HepG2 (cell line): Measurements from ENCODE around the gene NECTIN2. TPM values are rescaled to one million over a fixed set of nuclear protein-coding genes. Genes with fewer than 3 reads are reported as not detected.

Experiments
- BRF2 ChIP-seq: sonication (generic); formaldehyde crosslinking; IDR thresholded peaks from 2 replicates; pipeline ENCODE4 v1.8.1; 2022; ENCODE audit warnings: mild to moderate bottlenecking, missing genetic modification reagents
- ESRRA ChIP-seq: sonication (generic); formaldehyde crosslinking; IDR thresholded peaks from 2 replicates; pipeline ENCODE4 v1.5.1; 2020; ENCODE audit warnings: mild to moderate bottlenecking, low read depth, missing genetic modification reagents
- ETV6 ChIP-seq: sonication (generic); formaldehyde crosslinking; conservative IDR thresholded peaks from 2 replicates; pipeline ENCODE4 v1.4.0; 2020; ENCODE audit warnings: missing genetic modification reagents
- GATAD2A ChIP-seq: IDR thresholded peaks from 2 replicates; pipeline ENCODE4 v1.6.1; 2016
- GMEB2 ChIP-seq: IDR thresholded peaks from 2 replicates; pipeline ENCODE4 v1.6.1; 2016; ENCODE audit warnings: missing biosample characterization, missing genetic modification reagents, low read depth
- JUND ChIP-seq: sonication (generic); formaldehyde crosslinking; IDR thresholded peaks from 2 replicates; pipeline ENCODE4 v1.8.0; 2022; ENCODE audit warnings: mild to moderate bottlenecking, missing genetic modification reagents
- MAF1 ChIP-seq: sonication (generic); formaldehyde crosslinking; IDR thresholded peaks from 2 replicates; pipeline ENCODE4 v1.5.0; 2020; ENCODE audit warnings: missing genetic modification reagents, borderline replicate concordance
- NFYB ChIP-seq: sonication (generic); formaldehyde crosslinking; IDR thresholded peaks from 2 replicates; pipeline ENCODE4 v1.4.0; 2020; ENCODE audit warnings: missing genetic modification reagents
- NR3C1 ChIP-seq: sonication (generic); formaldehyde crosslinking; IDR thresholded peaks from 2 replicates; pipeline ENCODE4 v1.4.0; 2020; ENCODE audit warnings: missing genetic modification reagents
- PITX1 ChIP-seq: sonication (generic); formaldehyde crosslinking; IDR thresholded peaks from 2 replicates; pipeline ENCODE4 v1.5.1; 2020; ENCODE audit warnings: mild to moderate bottlenecking, missing genetic modification reagents
- PREB ChIP-seq: sonication (generic); formaldehyde crosslinking; IDR thresholded peaks from 2 replicates; pipeline ENCODE4 v1.4.0; 2020; ENCODE audit warnings: missing genetic modification reagents
- RAD21 ChIP-seq: fragments of 450-650 bp; formaldehyde crosslinking; IDR thresholded peaks from 2 replicates; pipeline ENCODE4 v1.5.0; 2020; ENCODE audit warnings: mild to moderate bottlenecking
- SMYD3 ChIP-seq: sonication (generic); formaldehyde crosslinking; IDR thresholded peaks from 2 replicates; pipeline ENCODE4 v1.8.1; 2023; ENCODE audit warnings: mild to moderate bottlenecking, missing genetic modification reagents
- SP1 ChIP-seq, 2 experiments: fragments of 450-650 bp in 1 of 2; sonication (generic) in 1 of 2; formaldehyde crosslinking in 1 of 2; IDR thresholded peaks; 2 replicates each; pipeline versions ENCODE4 v1.4.0 to v1.6.1; 2016 to 2020; ENCODE audit warnings: missing genetic modification reagents in 1 of 2
- TFAP4 ChIP-seq: sonication (generic); IDR thresholded peaks from 2 replicates; pipeline ENCODE4 v1.6.1; 2016; ENCODE audit warnings: low read depth, borderline replicate concordance
- TFE3 ChIP-seq: IDR thresholded peaks from 2 replicates; pipeline ENCODE4 v1.6.1; 2016
- THAP8 ChIP-seq: sonication (generic); formaldehyde crosslinking; IDR thresholded peaks from 2 replicates; pipeline ENCODE4 v1.5.1; 2020; ENCODE audit warnings: missing genetic modification reagents, mild to moderate bottlenecking, borderline replicate concordance
- ZFP36L2 ChIP-seq: sonication (generic); formaldehyde crosslinking; IDR thresholded peaks from 2 replicates; pipeline ENCODE4 v1.4.0; 2020; ENCODE audit warnings: missing genetic modification reagents
- ZNF12 ChIP-seq: sonication (generic); formaldehyde crosslinking; IDR thresholded peaks from 2 replicates; pipeline ENCODE4 v1.5.0; 2020; ENCODE audit warnings: missing genetic modification reagents
- ZNF232 ChIP-seq: sonication (generic); formaldehyde crosslinking; IDR thresholded peaks from 2 replicates; pipeline ENCODE4 v1.4.0; 2020; ENCODE audit warnings: missing genetic modification reagents, borderline replicate concordance
- ZNF296 ChIP-seq: sonication (generic); formaldehyde crosslinking; conservative IDR thresholded peaks from 2 replicates; pipeline ENCODE4 v1.5.0; 2020; ENCODE audit warnings: mild to moderate bottlenecking, missing genetic modification reagents
- ZNF639 ChIP-seq: conservative IDR thresholded peaks from 2 replicates; pipeline ENCODE4 v1.6.1; 2018; ENCODE audit warnings: missing genetic modification reagents
- polyA plus RNA-seq, 8 experiments: library from polyadenylated mRNA; depleted of rRNA in 3 of 8; stranded (reverse) in 7 of 8; unstranded in 1 of 8; fragments of >200 nt; fragmentation: Illumina TruSeq in 4 of 8; extraction: Trizol in 4 of 8; gene quantifications; 2 replicates each; pipeline versions ENCODE4 v1.2.1 to v1.2.3, GENCODE V29; 2011 to 2016; ENCODE audit warnings: low read depth in 4 of 8, missing spikeins in 1 of 8, mixed read lengths in 1 of 8; ENCODE audit not compliant: insufficient read depth in 1 of 8
- total RNA-seq, 5 experiments: library from RNA; depleted of rRNA; stranded (reverse); fragments of >200 nt; fragmentation: Illumina TruSeq; extraction: Trizol; gene quantifications; 2 replicates each; pipeline ENCODE4 v1.2.3, GENCODE V29; 2016; ENCODE audit warnings: low read depth in 1 of 5

NECTIN2 gene
- total and polyA plus RNA-seq, 2 of the 13 experiments (the other 11 are each of a cell fraction or from before 2014, with no cell fraction given), result 75.4 to 114 TPM

GRCh38 chr19:44905437-44906160, 59.5 kb downstream of the NECTIN2 start, which contains the start of gene APOE (continued):
- TF ChIP-seq RAD21 (CRISPR knock-in tag), result peak; percentile 19; the same call in 1 of the 2 replicates
- no peak; the same call in 1 of the 2 replicates for TF ChIP-seq GMEB2
- no peak for TF ChIP-seq PITX1 (CRISPR knock-in tag)
- TF ChIP-seq PREB (CRISPR knock-in tag), result no peak
- no peak for TF ChIP-seq THAP8 (CRISPR knock-in tag)
- no peak for TF ChIP-seq ZNF296 (CRISPR knock-in tag)
- peak; percentile 64 for TF ChIP-seq ESRRA (CRISPR knock-in tag)
- TF ChIP-seq NFYB (CRISPR knock-in tag), result peak; percentile 33; the same call in 1 of the 2 replicates
- TF ChIP-seq GATAD2A (CRISPR knock-in tag), result peak; percentile 47; the same call in 1 of the 2 replicates
- TF ChIP-seq ETV6 (CRISPR knock-in tag), result no peak
- TF ChIP-seq NR3C1, result no peak
- TF ChIP-seq BRF2, result no peak
- TF ChIP-seq ZNF232 (CRISPR knock-in tag), result no peak
- TF ChIP-seq TFE3 (CRISPR knock-in tag), result peak; percentile 98
- peak; percentile 28; the same call in 1 of the 2 replicates for TF ChIP-seq ZNF12
- no peak for TF ChIP-seq TFAP4
- TF ChIP-seq ZFP36L2 (CRISPR knock-in tag), result no peak
- peak; percentile 45; the same call in 1 of the 2 replicates for TF ChIP-seq SMYD3
- 0 out of 2 replicates have a peak, but pooled peaks have one; percentile 7 for TF ChIP-seq JUND (CRISPR knock-in tag)
- TF ChIP-seq ZNF639 (CRISPR knock-in tag), result no peak
- TF ChIP-seq SP1 (IDR thresholded peaks at IDR 0.05), result no peak
- peak; percentile 63; the same call in 1 of the 2 replicates for TF ChIP-seq SP1 (CRISPR knock-in tag; IDR thresholded peaks at IDR 0.05)
- no peak for TF ChIP-seq MAF1
